ENCODE results near the gene TP63.

DNA sequence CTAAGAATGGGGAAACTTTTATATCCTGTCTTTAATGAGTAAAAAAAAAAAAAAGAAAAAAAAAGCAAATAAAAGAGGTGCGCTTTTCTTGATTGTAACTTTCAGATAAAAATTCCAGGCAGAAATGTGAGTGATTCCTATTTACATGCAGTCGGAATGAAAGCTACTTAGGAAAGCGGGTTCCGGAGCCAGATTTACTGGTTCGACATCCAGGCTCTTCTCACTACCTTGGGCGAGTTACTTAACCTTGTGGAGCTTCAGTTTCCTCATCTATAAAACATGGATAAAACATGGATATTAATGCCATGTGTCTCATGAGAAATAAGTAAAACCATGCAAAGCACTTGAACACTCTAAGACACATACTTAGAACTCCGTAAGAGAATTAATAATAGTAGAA, 169.2 kb downstream of the TP63 start:
- TF ChIP-seq SUZ12 (IDR thresholded peaks at IDR 0.05; ENCODE audit: extremely low read depth, insufficient read depth, insufficient read length) (no peak), YY1 (IDR thresholded peaks at IDR 0.05; ENCODE audit: insufficient read depth, insufficient read length) (no peak)
